HG03521 (cell line): ENCODE data around the gene TDO2.

Source experiments
- ATAC-seq: cut with Tn5 transposase; IDR thresholded peaks from one replicate; pipeline ENCODE4 v1.9.1; 2021; ENCODE audit warnings: mild to moderate bottlenecking, moderate library complexity; ENCODE audit not compliant: unreplicated experiment

TDO2 gene

GRCh38 chr4:155952501-155952901 is 49.0 kb downstream of the TDO2 start:
- ATAC-seq, result no peak

- ATAC-seq, result peak; percentile 94
Observed at GRCh38 chr4:155953151-155954117, 49.9 kb downstream of the TDO2 start, which contains the start of gene CTSO. Gene CTSO, minus strand, starts transcription at chr4:155953866. Its CDS starts 19 bp downstream, at chr4:155953847.

GRCh38 chr4:155954118-155954685 is 50.7 kb downstream of the TDO2 start:
- no peak for ATAC-seq

GRCh38 chr4:155954939-155955338 is 51.4 kb downstream of the TDO2 start:
- ATAC-seq, result no peak

- ATAC-seq, result no peak
Observed at GRCh38 chr4:155956461-155956860, 53.0 kb downstream of the TDO2 start.

- no peak for ATAC-seq
Observed at GRCh38 chr4:155959417-155959816, 55.9 kb downstream of the TDO2 start.

- no peak for ATAC-seq
Observed at GRCh38 chr4:155960522-155960921, 57.0 kb downstream of the TDO2 start.

GRCh38 chr4:155961575-155961974 is 58.1 kb downstream of the TDO2 start:
- ATAC-seq, result no peak

- ATAC-seq, result no peak
Observed at GRCh38 chr4:155962767-155963166, 59.3 kb downstream of the TDO2 start.

- no peak for ATAC-seq
Observed at GRCh38 chr4:155964016-155964891, 60.8 kb downstream of the TDO2 start.

GRCh38 chr4:155966171-155966570 is 62.7 kb downstream of the TDO2 start:
- no peak for ATAC-seq

- ATAC-seq, result no peak
Observed at GRCh38 chr4:155966731-155967395, 63.4 kb downstream of the TDO2 start.
